Measurements from ENCODE around the gene TTYH1. TPM values are rescaled to one million over a fixed set of nuclear protein-coding genes. Genes with fewer than 3 reads are reported as not detected.

TTYH1 gene
- total RNA-seq, 3 donors from 2014 or later: 0.55 to 8.7 (median 1.3) TPM

DNA sequence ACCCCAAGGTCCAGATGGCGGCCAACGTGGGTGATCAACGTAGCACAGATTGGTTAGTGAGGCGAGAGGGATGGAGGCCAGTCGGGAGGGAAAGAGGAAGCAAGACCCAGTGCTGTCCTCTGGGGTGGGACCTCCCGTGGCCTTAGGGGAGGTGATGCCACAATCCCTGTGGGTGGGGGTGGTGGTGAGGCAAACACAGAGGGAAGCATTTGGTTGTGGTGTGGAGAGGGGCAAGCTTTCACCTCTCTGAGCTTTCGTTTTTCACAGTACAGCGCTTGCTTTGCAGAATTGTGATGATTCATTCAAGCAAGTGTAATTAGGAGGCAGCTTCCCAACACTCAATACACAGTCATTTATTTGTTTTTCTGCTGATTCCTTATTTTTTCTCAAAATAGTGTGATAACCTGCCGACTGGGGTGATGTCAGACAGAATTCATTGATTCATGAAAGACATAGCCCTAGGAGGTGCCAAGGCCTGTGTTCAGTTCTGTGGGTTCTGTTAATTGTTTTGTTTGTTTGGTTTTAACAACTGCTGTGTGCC is 36.1 kb downstream of the TTYH1 start:
- Histone ChIP-seq H3K9me3 (no peaks in the 10 kb centered on the region), H3K36me3 (ENCODE audit: low read depth) (peaks cover 18% of the 10 kb centered on the region), H3K4me3 (no peak overlapping the region), H3K4me1 (ENCODE audit: low read depth) (peaks cover 24% of the 10 kb centered on the region)
- intact Hi-C loops (cut with DNase I, micrococcal nuclease): no loop called here
- ATAC-seq (no peak), DNase-seq (peak in 2 of 3 donors; percentile 26 to 55)
- TF ChIP-seq, protein P1, sequence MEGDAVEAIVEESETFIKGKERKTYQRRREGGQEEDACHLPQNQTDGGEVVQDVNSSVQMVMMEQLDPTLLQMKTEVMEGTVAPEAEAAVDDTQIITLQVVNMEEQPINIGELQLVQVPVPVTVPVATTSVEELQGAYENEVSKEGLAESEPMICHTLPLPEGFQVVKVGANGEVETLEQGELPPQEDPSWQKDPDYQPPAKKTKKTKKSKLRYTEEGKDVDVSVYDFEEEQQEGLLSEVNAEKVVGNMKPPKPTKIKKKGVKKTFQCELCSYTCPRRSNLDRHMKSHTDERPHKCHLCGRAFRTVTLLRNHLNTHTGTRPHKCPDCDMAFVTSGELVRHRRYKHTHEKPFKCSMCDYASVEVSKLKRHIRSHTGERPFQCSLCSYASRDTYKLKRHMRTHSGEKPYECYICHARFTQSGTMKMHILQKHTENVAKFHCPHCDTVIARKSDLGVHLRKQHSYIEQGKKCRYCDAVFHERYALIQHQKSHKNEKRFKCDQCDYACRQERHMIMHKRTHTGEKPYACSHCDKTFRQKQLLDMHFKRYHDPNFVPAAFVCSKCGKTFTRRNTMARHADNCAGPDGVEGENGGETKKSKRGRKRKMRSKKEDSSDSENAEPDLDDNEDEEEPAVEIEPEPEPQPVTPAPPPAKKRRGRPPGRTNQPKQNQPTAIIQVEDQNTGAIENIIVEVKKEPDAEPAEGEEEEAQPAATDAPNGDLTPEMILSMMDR (IDR thresholded peaks at IDR 0.05): no peak

DNA sequence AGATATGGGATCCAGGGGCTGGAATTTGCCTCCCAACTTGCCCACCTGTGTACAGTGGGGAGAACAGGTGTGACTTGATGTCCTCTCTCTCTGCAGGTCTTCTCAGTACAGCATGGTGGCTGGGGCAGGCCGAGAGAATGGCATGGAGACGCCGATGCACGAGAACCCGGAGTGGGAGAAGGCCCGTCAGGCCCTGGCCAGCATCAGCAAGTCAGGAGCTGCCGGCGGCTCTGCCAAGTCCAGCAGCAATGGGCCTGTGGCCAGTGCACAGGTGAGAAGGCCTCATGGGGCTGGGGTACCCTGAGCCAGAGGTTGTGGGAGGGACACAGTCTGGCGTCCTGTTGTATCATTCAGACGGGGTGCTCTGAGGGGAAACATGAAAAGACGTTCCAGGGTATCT is 36.7 kb downstream of the TTYH1 start:
- Histone ChIP-seq H3K4me3 (no peak overlapping the region), H3K9me3 (no peaks in the 10 kb centered on the region), H3K4me1 (ENCODE audit: low read depth) (peaks cover 23% of the 10 kb centered on the region), H3K36me3 (ENCODE audit: low read depth) (peaks cover 23% of the 10 kb centered on the region)
- DNase-seq (peak in 2 of 3 donors; percentile 24 to 53), ATAC-seq (no peak)
- TF ChIP-seq, protein P1 (IDR thresholded peaks at IDR 0.05): no peak
- intact Hi-C loops (cut with DNase I, micrococcal nuclease): no loop called here

- DNase-seq (peak in 2 of 3 donors; percentile 39), ATAC-seq (no peak)
- peaks cover 27% of the 10 kb centered on the region for H3K36me3 ChIP-seq (ENCODE audit: low read depth)
- H3K9me3 ChIP-seq: no peaks in the 10 kb centered on the region
- intact Hi-C loops (cut with DNase I, micrococcal nuclease): no loop called here
- peaks cover 17% of the 10 kb centered on the region for H3K4me1 ChIP-seq (ENCODE audit: low read depth)
- H3K4me3 ChIP-seq: no peak overlapping the region
- TF ChIP-seq, protein P1 (IDR thresholded peaks at IDR 0.05): no peak
Observed at GRCh38 chr19:54452626-54453025, 37.4 kb downstream of the TTYH1 start.

- H3K36me3 ChIP-seq (ENCODE audit: low read depth): peaks cover 31% of the 10 kb centered on the region
- intact Hi-C loops (cut with DNase I, micrococcal nuclease): no loop called here
- H3K4me1 ChIP-seq (ENCODE audit: low read depth): peaks cover 16% of the 10 kb centered on the region
- TF ChIP-seq, protein P1 (IDR thresholded peaks at IDR 0.05): no peak
- no peak overlapping the region for H3K4me3 ChIP-seq
- DNase-seq (peak in 2 of 3 donors; percentile 25 to 48), ATAC-seq (no peak)
- H3K9me3 ChIP-seq: no peaks in the 10 kb centered on the region
Observed at GRCh38 chr19:54453921-54454780, 38.9 kb downstream of the TTYH1 start.

DNA sequence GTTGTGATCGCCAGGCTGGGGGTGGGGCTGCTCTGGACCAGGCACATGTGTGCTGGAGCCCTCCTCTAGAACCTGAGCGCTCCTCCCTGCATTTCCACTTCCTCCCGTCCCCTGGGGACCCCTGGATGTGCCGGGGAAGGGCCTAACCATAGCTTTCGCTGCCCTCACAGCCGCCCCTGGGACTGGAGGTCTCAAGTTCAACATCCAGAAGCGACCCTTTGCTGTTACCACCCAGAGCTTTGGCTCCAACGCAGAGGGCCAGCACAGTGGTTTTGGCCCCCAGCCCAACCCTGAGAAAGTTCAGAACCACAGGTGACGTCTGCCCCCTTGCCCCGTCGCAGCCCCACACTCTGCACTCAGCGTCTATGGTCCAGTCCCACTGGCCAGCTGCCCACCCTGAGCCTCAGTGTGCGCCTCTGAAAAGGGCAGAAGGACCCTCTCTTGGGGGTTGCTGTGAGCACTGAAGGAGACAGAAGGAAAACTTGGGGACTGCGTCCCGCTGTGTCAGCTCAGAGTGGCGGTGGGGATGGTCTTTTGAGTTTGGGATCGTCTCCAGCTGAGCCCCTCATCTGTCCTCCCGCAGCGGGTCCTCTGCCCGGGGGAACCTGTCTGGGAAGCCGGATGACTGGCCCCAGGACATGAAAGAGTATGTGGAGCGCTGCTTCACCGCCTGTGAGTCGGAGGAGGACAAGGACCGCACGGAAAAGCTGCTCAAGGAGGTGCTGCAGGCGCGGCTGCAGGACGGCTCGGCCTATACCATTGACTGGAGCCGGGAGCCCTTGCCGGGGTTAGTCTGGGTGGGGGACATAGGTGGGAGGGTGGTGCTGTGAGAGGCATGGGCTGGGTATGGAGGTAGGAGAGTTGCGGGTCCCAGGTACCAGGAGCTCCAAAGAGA is 39.8 kb downstream of the TTYH1 start:
- peaks cover 16% of the 10 kb centered on the region for H3K4me1 ChIP-seq (ENCODE audit: low read depth)
- DNase-seq (peak in 1 of 3 donors; percentile 52), ATAC-seq (no peak)
- TF ChIP-seq, protein P1 (IDR thresholded peaks at IDR 0.05): no peak
- H3K36me3 ChIP-seq (ENCODE audit: low read depth): peaks cover 31% of the 10 kb centered on the region
- intact Hi-C loops (cut with DNase I, micrococcal nuclease): no loop called here
- no peaks in the 10 kb centered on the region for H3K9me3 ChIP-seq
- H3K4me3 ChIP-seq: no peak overlapping the region
